Measurements from ENCODE around the gene MMP13.

DNA sequence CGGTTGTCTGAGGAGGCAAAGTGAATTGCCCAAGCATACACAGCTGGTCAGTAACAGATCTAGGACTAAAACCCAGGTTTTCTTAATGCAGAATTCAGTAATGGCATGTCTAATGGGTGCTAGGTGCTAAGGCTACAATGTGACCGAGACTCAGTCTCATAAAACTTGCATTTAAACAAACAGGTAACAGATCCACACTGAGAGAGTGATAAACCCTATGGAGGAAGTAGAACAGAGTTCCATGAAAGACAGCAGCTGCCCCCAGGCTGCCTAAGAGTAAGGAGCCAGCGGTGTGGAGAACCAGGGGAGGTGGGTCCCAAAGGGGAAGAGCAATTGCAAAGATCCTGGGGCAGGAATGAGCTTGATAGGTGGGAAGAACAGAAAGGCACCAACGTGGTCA, 27.3 kb downstream of the MMP13 start:
- TF ChIP-seq, protein P1, sequence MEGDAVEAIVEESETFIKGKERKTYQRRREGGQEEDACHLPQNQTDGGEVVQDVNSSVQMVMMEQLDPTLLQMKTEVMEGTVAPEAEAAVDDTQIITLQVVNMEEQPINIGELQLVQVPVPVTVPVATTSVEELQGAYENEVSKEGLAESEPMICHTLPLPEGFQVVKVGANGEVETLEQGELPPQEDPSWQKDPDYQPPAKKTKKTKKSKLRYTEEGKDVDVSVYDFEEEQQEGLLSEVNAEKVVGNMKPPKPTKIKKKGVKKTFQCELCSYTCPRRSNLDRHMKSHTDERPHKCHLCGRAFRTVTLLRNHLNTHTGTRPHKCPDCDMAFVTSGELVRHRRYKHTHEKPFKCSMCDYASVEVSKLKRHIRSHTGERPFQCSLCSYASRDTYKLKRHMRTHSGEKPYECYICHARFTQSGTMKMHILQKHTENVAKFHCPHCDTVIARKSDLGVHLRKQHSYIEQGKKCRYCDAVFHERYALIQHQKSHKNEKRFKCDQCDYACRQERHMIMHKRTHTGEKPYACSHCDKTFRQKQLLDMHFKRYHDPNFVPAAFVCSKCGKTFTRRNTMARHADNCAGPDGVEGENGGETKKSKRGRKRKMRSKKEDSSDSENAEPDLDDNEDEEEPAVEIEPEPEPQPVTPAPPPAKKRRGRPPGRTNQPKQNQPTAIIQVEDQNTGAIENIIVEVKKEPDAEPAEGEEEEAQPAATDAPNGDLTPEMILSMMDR (IDR thresholded peaks at IDR 0.05): no peak
- TF ChIP-seq POLR2A (IDR thresholded peaks at IDR 0.05): no peak

Data from ovary (tissue), 3 donors.